ENCODE results near the gene BAIAP2L2.

Gene BAIAP2L2

GRCh38 chr22:38106814-38107578, 3.5 kb downstream of the BAIAP2L2 start:
- DNase-seq: no peak

- no peak for DNase-seq
Measured at GRCh38 chr22:38104084-38104483, 6.4 kb downstream of the BAIAP2L2 start.

GRCh38 chr22:38103641-38104040, 6.8 kb downstream of the BAIAP2L2 start:
- no peak for DNase-seq

GRCh38 chr22:38098410-38099249, 11.9 kb downstream of the BAIAP2L2 start:
- no peak for DNase-seq

- DNase-seq: no peak
Measured at GRCh38 chr22:38097557-38098409, 12.7 kb downstream of the BAIAP2L2 start.

- no peak for DNase-seq
Measured at GRCh38 chr22:38097058-38097457, 13.4 kb downstream of the BAIAP2L2 start.

GRCh38 chr22:38089474-38089851, 21.0 kb downstream of the BAIAP2L2 start:
- no peak for DNase-seq

GRCh38 chr22:38088629-38089473, 21.6 kb downstream of the BAIAP2L2 start:
- no peak for DNase-seq

GRCh38 chr22:38087855-38088254, 22.6 kb downstream of the BAIAP2L2 start:
- DNase-seq: no peak

- no peak for DNase-seq
Measured at GRCh38 chr22:38086942-38087341, 23.5 kb downstream of the BAIAP2L2 start.

- DNase-seq: no peak
Measured at GRCh38 chr22:38086001-38086845, 24.3 kb downstream of the BAIAP2L2 start.

GRCh38 chr22:38085501-38085900, 25.0 kb downstream of the BAIAP2L2 start:
- DNase-seq: no peak

- no peak for DNase-seq
Measured at GRCh38 chr22:38085056-38085455, 25.4 kb downstream of the BAIAP2L2 start.

GRCh38 chr22:38083931-38084631, 26.4 kb downstream of the BAIAP2L2 start, which contains the start of gene SLC16A8:
Gene SLC16A8, minus strand, starts transcription at chr22:38084184. Its CDS starts 1,311 bp downstream, at chr22:38082873.
- no peak for DNase-seq

- DNase-seq: no peak
Measured at GRCh38 chr22:38082986-38083710, 27.3 kb downstream of the BAIAP2L2 start.

- DNase-seq: peak; percentile 10
Measured at GRCh38 chr22:38081941-38082828, 28.3 kb downstream of the BAIAP2L2 start.

- DNase-seq: no peak
Measured at GRCh38 chr22:38081636-38081940, 28.9 kb downstream of the BAIAP2L2 start.

- DNase-seq: no peak
Measured at GRCh38 chr22:38080850-38081635, 29.4 kb downstream of the BAIAP2L2 start.

Data from activated naive CD4-positive, alpha-beta T cell treated with Interleukin-2 at 50 U/mL for 16 hours (primary cell).